B cell (primary cell): ENCODE measurements around the gene HSD11B1. TPM values are rescaled to one million over a fixed set of nuclear protein-coding genes. Genes with fewer than 3 reads are reported as not detected.

Experiments
- ATAC-seq: fragments of 200-7000 bp; cut with Tn5 transposase; one replicate; pipeline ENCODE4 v1.10.0; 2021; ENCODE audit warnings: low read depth, mild to moderate bottlenecking, moderate number of reproducible peaks, moderate library complexity
- CTCF ChIA-PET: fragments of 350-600 bp; sonication (Branson Sonifier 250); formaldehyde crosslinking; loops from one replicate; lab custom pipeline; 2021; ENCODE audit warnings: antibody characterized with exemption, inconsistent platforms; lab: Charles Lee
- POLR2A ChIA-PET: fragments of 350-600 bp; sonication (Branson Sonifier 250); formaldehyde crosslinking; loops from one replicate; lab custom pipeline; 2021; ENCODE audit warnings: antibody characterized with exemption; lab: Charles Lee
- DNase-seq: peaks from one replicate; pipeline ENCODE4 v3.0.0; 2013
- H2AFZ ChIP-seq: 2 replicates; pipeline ENCODE4 v1.6.1; 2012; ENCODE audit warnings: mild to moderate bottlenecking, low read depth, low read length; ENCODE audit not compliant: insufficient read depth, poor library complexity, severe bottlenecking
- H3K27ac ChIP-seq, 2 donors: 1 replicate in 1 of 2; 2 replicates in 1 of 2; pipeline ENCODE4 v1.5.1; 2012 to 2013; ENCODE audit warnings: low read length in 2 of 2, mild to moderate bottlenecking in 2 of 2, moderate library complexity in 1 of 2
- H3K27me3 ChIP-seq, 4 experiments: fragments of 200-600 bp in 1 of 4; sonication (generic) in 1 of 4; replicated peaks in 1 of 4; 1 replicate in 2 of 4; 2 replicates in 2 of 4; pipeline versions ENCODE4 v1.6.1 to v1.7.0; 2013 to 2016; ENCODE audit warnings: low read length in 3 of 4, mild to moderate bottlenecking in 2 of 4, mixed read lengths in 1 of 4, moderate library complexity in 1 of 4; ENCODE audit not compliant: insufficient read depth in 4 of 4, control insufficient read depth in 3 of 4; ENCODE audit errors: control extremely low read depth in 1 of 4
- H3K36me3 ChIP-seq, 2 experiments: replicated peaks in 1 of 2; 1 replicate in 1 of 2; 2 replicates in 1 of 2; pipeline versions ENCODE4 v1.6.1 to v1.7.1; 2013; ENCODE audit warnings: low read length in 1 of 2; ENCODE audit not compliant: insufficient read depth in 2 of 2, control insufficient read depth in 1 of 2; ENCODE audit errors: control extremely low read depth in 1 of 2, extremely low read depth in 1 of 2
- H3K4me1 ChIP-seq, 2 donors: fragments of 200-600 bp in 1 of 2; sonication (generic) in 1 of 2; 1 replicate in 1 of 2; 2 replicates in 1 of 2; pipeline versions ENCODE4 v1.5.1 to v1.6.1; 2013 to 2017; ENCODE audit warnings: low read length in 2 of 2; ENCODE audit not compliant: control insufficient read depth in 2 of 2, insufficient read depth in 2 of 2
- H3K4me2 ChIP-seq: replicated peaks from 2 replicates; pipeline ENCODE3; 2012; ENCODE audit warnings: mild to moderate bottlenecking, low read depth, low read length; ENCODE audit not compliant: poor library complexity, severe bottlenecking
- H3K4me3 ChIP-seq, 5 experiments: fragments of 200-600 bp in 1 of 5; sonication (generic) in 1 of 5; 1 replicate in 3 of 5; 2 replicates in 2 of 5; pipeline versions ENCODE4 v1.5.1 to v1.7.0; 2011 to 2016; ENCODE audit warnings: low read length in 4 of 5, mild to moderate bottlenecking in 4 of 5, low read depth in 2 of 5, control low read depth in 1 of 5, moderate library complexity in 1 of 5; ENCODE audit not compliant: insufficient read depth in 1 of 5; ENCODE audit errors: control extremely low read depth in 1 of 5, extremely low read depth in 1 of 5
- H3K79me2 ChIP-seq: fragments of 200-600 bp; sonication (generic); one replicate; pipeline ENCODE4 v1.6.0; 2016; ENCODE audit warnings: low read length; ENCODE audit not compliant: control insufficient read depth, insufficient read depth
- H3K9ac ChIP-seq: fragments of 200-600 bp; sonication (generic); 2 replicates; pipeline ENCODE4 v1.6.1; 2017; ENCODE audit warnings: mild to moderate bottlenecking, low read length, moderate library complexity
- H3K9me3 ChIP-seq, 3 donors: one replicate each; pipeline versions ENCODE4 v1.6.1 to v1.7.1; 2013; ENCODE audit warnings: low read length in 2 of 3; ENCODE audit not compliant: control insufficient read depth in 2 of 3, insufficient read depth in 1 of 3; ENCODE audit errors: control extremely low read depth in 1 of 3
- H4K20me1 ChIP-seq: 2 replicates; pipeline ENCODE4 v1.6.0; 2012; ENCODE audit warnings: mild to moderate bottlenecking, low read length; ENCODE audit not compliant: insufficient read depth, control insufficient read depth, poor library complexity, severe bottlenecking
- H3K27ac Mint-ChIP-seq: one replicate; pipeline ENCODE4 v1.8.0; 2021; ENCODE audit warnings: mixed read lengths
- H3K27me3 Mint-ChIP-seq: one replicate; pipeline ENCODE4 v1.8.0; 2021; ENCODE audit warnings: mixed read lengths
- H3K4me1 Mint-ChIP-seq: one replicate; pipeline ENCODE4 v1.8.0; 2021; ENCODE audit warnings: mixed read lengths
- H3K4me3 Mint-ChIP-seq: one replicate; pipeline ENCODE4 v1.8.0; 2021; ENCODE audit warnings: mixed read lengths
- H3K9me3 Mint-ChIP-seq: one replicate; pipeline ENCODE4 v1.8.0; 2022; ENCODE audit warnings: mixed read lengths; ENCODE audit not compliant: insufficient read depth
- EZH2 ChIP-seq: IDR thresholded peaks from 2 replicates; pipeline ENCODE4 v1.6.1; 2012; ENCODE audit warnings: borderline replicate concordance, low read depth, mild to moderate bottlenecking, moderate library complexity, low read length; ENCODE audit not compliant: insufficient read depth, poor library complexity, severe bottlenecking
- WGBS: methylation state at CpG from one replicate; pipeline ENCODE4 v1.1.5; 2013; ENCODE audit warnings: missing lambda C conversion rate; ENCODE audit not compliant: insufficient coverage; 5-methylcytosine and 5-hydroxymethylcytosine counted together
- intact Hi-C: fragments of 100-400 bp; cut with micrococcal nuclease; formaldehyde crosslinking; loops from one replicate; pipeline ENCODE4 v1.10.0; 2022
- polyA plus RNA-seq: library from polyadenylated mRNA; depleted of rRNA; stranded (reverse); fragments of >200 nt; gene quantifications from 2 replicates; pipeline ENCODE4 v1.2.3, GENCODE V29; 2012
- total RNA-seq, 2 donors: library from RNA; stranded (reverse); fragments of 120-200 nt in 1 of 2; gene quantifications; 1 replicate in 1 of 2; 2 replicates in 1 of 2; pipeline versions ENCODE4 v1.2.3 to v1.2.4, GENCODE V29; 2013 to 2022
- TF ChIP-seq, protein P1 (sequence below): fragments of 200-600 bp; IDR thresholded peaks from one replicate; pipeline ENCODE4 v1.8.0; 2022; ENCODE audit warnings: antibody characterized with exemption, mild to moderate bottlenecking

HSD11B1 gene
- total and polyA plus RNA-seq, 2 donors (not counting 1 experiment from before 2014, with no cell fraction given), result not detected

DNA sequence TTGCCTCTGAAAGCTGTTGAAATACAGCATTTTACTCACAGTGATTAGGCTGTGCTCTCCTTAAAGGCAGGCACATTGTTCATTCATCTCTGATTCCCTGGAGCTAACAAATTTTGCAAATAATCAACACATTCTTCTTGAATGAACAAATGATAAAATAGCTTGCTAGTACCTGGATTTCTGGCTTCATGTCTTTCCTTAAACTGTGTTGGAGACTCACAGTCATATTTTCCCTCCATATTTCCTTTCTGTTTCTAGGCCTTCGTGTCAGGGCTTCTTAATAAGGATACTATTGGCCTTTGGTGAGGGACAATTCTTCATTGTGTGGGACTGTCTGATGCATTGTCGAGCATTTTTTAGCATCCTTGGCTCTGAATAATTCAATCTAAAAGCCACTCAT is 9.7 kb downstream of the HSD11B1 start:
- Histone ChIP-seq H2AFZ (no peak overlapping the region), H3K27ac (no peak overlapping the region), H4K20me1 (no peaks in the 10 kb centered on the region), H3K4me2 (no peak overlapping the region), H3K4me1 (no peaks in the 10 kb centered on the region), H3K9ac (no peak overlapping the region), H3K9me3 (no peaks in the 10 kb centered on the region), H3K36me3 (no peaks in the 10 kb centered on the region), H3K79me2 (no peaks in the 10 kb centered on the region), H3K4me3 (no peak overlapping the region), H3K27me3 (no peaks in the 10 kb centered on the region)
- no peak overlapping the region for H3K27ac Mint-ChIP-seq
- ChIA-PET CTCF (no interaction called here), POLR2A (no interaction called here)
- TF ChIP-seq EZH2, result no peak
- TF ChIP-seq, protein P1, sequence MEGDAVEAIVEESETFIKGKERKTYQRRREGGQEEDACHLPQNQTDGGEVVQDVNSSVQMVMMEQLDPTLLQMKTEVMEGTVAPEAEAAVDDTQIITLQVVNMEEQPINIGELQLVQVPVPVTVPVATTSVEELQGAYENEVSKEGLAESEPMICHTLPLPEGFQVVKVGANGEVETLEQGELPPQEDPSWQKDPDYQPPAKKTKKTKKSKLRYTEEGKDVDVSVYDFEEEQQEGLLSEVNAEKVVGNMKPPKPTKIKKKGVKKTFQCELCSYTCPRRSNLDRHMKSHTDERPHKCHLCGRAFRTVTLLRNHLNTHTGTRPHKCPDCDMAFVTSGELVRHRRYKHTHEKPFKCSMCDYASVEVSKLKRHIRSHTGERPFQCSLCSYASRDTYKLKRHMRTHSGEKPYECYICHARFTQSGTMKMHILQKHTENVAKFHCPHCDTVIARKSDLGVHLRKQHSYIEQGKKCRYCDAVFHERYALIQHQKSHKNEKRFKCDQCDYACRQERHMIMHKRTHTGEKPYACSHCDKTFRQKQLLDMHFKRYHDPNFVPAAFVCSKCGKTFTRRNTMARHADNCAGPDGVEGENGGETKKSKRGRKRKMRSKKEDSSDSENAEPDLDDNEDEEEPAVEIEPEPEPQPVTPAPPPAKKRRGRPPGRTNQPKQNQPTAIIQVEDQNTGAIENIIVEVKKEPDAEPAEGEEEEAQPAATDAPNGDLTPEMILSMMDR, result no peak
- intact Hi-C loops, result no loop called here
- no peak for ATAC-seq
- H3K9me3 Mint-ChIP-seq, result no peaks in the 10 kb centered on the region
- WGBS, result no CpG with 5 or more reads among the region's 2 CpGs
- no peak for DNase-seq
- no peak overlapping the region for H3K4me3 Mint-ChIP-seq
- H3K27me3 Mint-ChIP-seq, result peaks cover 11% of the 10 kb centered on the region
- H3K4me1 Mint-ChIP-seq, result no peaks in the 10 kb centered on the region

DNA sequence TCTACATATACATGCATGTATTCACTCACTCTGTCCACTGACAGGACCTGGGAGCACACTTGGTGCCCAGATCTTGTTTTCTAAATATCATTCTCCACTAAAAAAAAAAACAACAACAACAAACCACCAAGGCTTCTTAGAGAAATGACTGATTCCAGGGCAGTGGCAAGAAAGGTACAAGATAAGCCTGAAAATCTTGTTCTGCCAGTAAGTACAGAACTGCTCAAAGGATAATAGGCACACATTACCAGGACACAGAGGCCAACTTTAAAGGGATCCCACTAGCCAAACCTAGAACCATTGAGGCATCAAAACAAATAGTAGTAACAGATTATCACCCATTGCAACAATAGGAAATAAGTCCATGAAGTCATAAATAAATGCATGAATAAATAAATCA is 10.7 kb downstream of the HSD11B1 start:
- H3K4me1 ChIP-seq, result no peaks in the 10 kb centered on the region
- ChIA-PET POLR2A (no interaction called here), CTCF (no interaction called here)
- H3K9me3 ChIP-seq, result no peaks in the 10 kb centered on the region
- no peak overlapping the region for H3K4me2 ChIP-seq
- peaks cover 11% of the 10 kb centered on the region for H3K27me3 Mint-ChIP-seq
- H3K36me3 ChIP-seq, result no peaks in the 10 kb centered on the region
- H4K20me1 ChIP-seq, result no peaks in the 10 kb centered on the region
- no peak overlapping the region for H2AFZ ChIP-seq
- H3K4me3 Mint-ChIP-seq, result no peak overlapping the region
- H3K27ac Mint-ChIP-seq, result no peak overlapping the region
- H3K4me3 ChIP-seq, result no peak overlapping the region
- intact Hi-C loops, result no loop called here
- ATAC-seq (no peak), DNase-seq (no peak)
- H3K79me2 ChIP-seq, result no peaks in the 10 kb centered on the region
- no peaks in the 10 kb centered on the region for H3K9me3 Mint-ChIP-seq
- TF ChIP-seq EZH2, result no peak
- TF ChIP-seq, protein P1, result no peak
- H3K4me1 Mint-ChIP-seq, result no peaks in the 10 kb centered on the region
- no peak overlapping the region for H3K9ac ChIP-seq
- no peaks in the 10 kb centered on the region for H3K27me3 ChIP-seq
- H3K27ac ChIP-seq, result no peak overlapping the region
